ENCODE data around the gene GPNMB.

GPNMB gene

DNA sequence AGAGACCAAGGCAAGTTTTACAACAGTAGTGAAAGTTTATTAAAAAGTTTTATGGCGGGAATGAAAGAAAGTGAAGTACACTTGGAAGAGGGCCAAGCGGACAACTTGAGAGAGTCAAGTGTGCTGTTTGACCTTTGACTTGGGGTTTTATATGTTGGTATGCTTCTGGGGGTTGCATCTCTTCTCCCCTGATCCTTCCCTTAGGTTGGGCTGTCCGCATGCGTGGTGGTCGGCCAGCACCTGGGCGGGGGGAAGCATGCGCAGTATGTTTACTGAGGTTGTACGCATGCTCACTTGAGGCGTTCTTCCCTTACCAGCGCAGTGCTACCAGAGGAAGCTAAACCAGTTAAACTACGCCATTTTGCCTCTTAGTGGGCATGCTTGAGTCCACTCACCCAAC lies 32.8 kb upstream of the GPNMB start:
- no peaks in the 10 kb centered on the region for H3K9me3 ChIP-seq (ENCODE audit: low read length)
- no peak overlapping the region for H3K9ac ChIP-seq (ENCODE audit: low read length)
- no peak overlapping the region for H3K4me2 ChIP-seq (ENCODE audit: low read length)
- H3K79me2 ChIP-seq (ENCODE audit: insufficient read depth, low read length) = no peaks in the 10 kb centered on the region
- no peak overlapping the region for H3K27ac ChIP-seq (ENCODE audit: low read depth, low read length, poor library complexity, severe bottlenecking)
- H3F3A ChIP-seq (ENCODE audit: insufficient read depth, low read length) = no peaks in the 10 kb centered on the region
- no peak overlapping the region for H2AFZ ChIP-seq (ENCODE audit: low read length)
- H3K9me2 ChIP-seq (ENCODE audit: low read depth, low read length) = no peaks in the 10 kb centered on the region
- 0 out of 2 replicates have a peak, but pooled peaks cover 4% of the 10 kb centered on the region for H3K27me3 ChIP-seq (ENCODE audit: insufficient read depth, low read length)
- H4K20me1 ChIP-seq (ENCODE audit: insufficient read depth, low read length) = no peaks in the 10 kb centered on the region
- no peaks in the 10 kb centered on the region for H3K36me3 ChIP-seq (ENCODE audit: insufficient read depth, low read length)
- H3K4me1 ChIP-seq (ENCODE audit: insufficient read depth, low read length, severe bottlenecking) = no peaks in the 10 kb centered on the region
- H3K4me3 ChIP-seq (ENCODE audit: low read depth, low read length, poor library complexity, severe bottlenecking) = no peak overlapping the region
- no peak for TF ChIP-seq CTCF (IDR thresholded peaks at IDR 0.05; ENCODE audit: low read length)
- TF ChIP-seq EZH2 (IDR thresholded peaks at IDR 0.05; ENCODE audit: borderline replicate concordance, low read length) = no peak

DNA sequence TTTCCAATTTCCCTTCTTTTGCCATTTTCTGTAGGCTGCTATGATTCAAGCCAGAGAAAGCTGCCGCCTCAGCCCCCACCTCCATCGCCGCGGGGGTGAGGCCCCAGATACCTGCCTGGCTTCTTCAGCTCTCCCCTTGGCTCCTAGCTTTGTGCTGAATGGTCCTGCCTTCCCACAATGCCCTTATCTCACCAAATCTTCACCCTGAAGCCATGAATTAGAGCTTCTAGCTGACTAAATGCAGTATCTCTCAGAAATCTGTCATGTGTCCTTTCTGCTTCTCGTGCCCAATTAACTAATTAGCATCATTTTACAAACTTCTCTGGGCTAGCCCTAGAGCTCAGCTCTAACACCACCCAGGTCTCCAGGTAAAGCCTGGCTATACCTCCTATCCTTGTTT lies 32.2 kb upstream of the GPNMB start:
- Histone ChIP-seq H3K4me3 (ENCODE audit: low read depth, low read length, poor library complexity, severe bottlenecking) (no peak overlapping the region), H3K79me2 (ENCODE audit: insufficient read depth, low read length) (no peaks in the 10 kb centered on the region), H3K4me1 (ENCODE audit: insufficient read depth, low read length, severe bottlenecking) (no peaks in the 10 kb centered on the region), H2AFZ (ENCODE audit: low read length) (no peak overlapping the region), H3K9me2 (ENCODE audit: low read depth, low read length) (no peaks in the 10 kb centered on the region), H3K9ac (ENCODE audit: low read length) (no peak overlapping the region), H3K27ac (ENCODE audit: low read depth, low read length, poor library complexity, severe bottlenecking) (no peak overlapping the region), H4K20me1 (ENCODE audit: insufficient read depth, low read length) (no peaks in the 10 kb centered on the region), H3F3A (ENCODE audit: insufficient read depth, low read length) (no peaks in the 10 kb centered on the region), H3K36me3 (ENCODE audit: insufficient read depth, low read length) (no peaks in the 10 kb centered on the region), H3K9me3 (ENCODE audit: low read length) (no peaks in the 10 kb centered on the region), H3K4me2 (ENCODE audit: low read length) (no peak overlapping the region), H3K27me3 (ENCODE audit: insufficient read depth, low read length) (0 out of 2 replicates have a peak, but pooled peaks cover 4% of the 10 kb centered on the region)
- TF ChIP-seq CTCF (IDR thresholded peaks at IDR 0.05; ENCODE audit: low read length) (no peak), EZH2 (IDR thresholded peaks at IDR 0.05; ENCODE audit: borderline replicate concordance, low read length) (no peak)

- TF ChIP-seq EZH2 (IDR thresholded peaks at IDR 0.05; ENCODE audit: borderline replicate concordance, low read length) (no peak), CTCF (IDR thresholded peaks at IDR 0.05; ENCODE audit: low read length) (no peak)
These were observed 31.6 kb upstream of the GPNMB start for GRCh38 chr7:23214938-23215337.

More at GRCh38 chr7:23214938-23215337, 31.6 kb upstream of the GPNMB start:
- Histone ChIP-seq H3K4me2 (ENCODE audit: low read length) (no peak overlapping the region), H3K79me2 (ENCODE audit: insufficient read depth, low read length) (no peaks in the 10 kb centered on the region), H2AFZ (ENCODE audit: low read length) (no peak overlapping the region), H3F3A (ENCODE audit: insufficient read depth, low read length) (no peaks in the 10 kb centered on the region), H3K9me3 (ENCODE audit: low read length) (no peaks in the 10 kb centered on the region), H3K4me1 (ENCODE audit: insufficient read depth, low read length, severe bottlenecking) (no peaks in the 10 kb centered on the region), H3K9me2 (ENCODE audit: low read depth, low read length) (no peaks in the 10 kb centered on the region), H3K4me3 (ENCODE audit: low read depth, low read length, poor library complexity, severe bottlenecking) (no peak overlapping the region), H3K27me3 (ENCODE audit: insufficient read depth, low read length) (0 out of 2 replicates have a peak, but pooled peaks cover 4% of the 10 kb centered on the region), H3K36me3 (ENCODE audit: insufficient read depth, low read length) (no peaks in the 10 kb centered on the region), H3K9ac (ENCODE audit: low read length) (no peak overlapping the region), H3K27ac (ENCODE audit: low read depth, low read length, poor library complexity, severe bottlenecking) (no peak overlapping the region), H4K20me1 (ENCODE audit: insufficient read depth, low read length) (no peaks in the 10 kb centered on the region)
